ENCODE measurements around the gene PTCRA.

GRCh38 chr6:42899871-42900270 is 16.0 kb upstream of the PTCRA start:
- TF ChIP-seq, protein P1, sequence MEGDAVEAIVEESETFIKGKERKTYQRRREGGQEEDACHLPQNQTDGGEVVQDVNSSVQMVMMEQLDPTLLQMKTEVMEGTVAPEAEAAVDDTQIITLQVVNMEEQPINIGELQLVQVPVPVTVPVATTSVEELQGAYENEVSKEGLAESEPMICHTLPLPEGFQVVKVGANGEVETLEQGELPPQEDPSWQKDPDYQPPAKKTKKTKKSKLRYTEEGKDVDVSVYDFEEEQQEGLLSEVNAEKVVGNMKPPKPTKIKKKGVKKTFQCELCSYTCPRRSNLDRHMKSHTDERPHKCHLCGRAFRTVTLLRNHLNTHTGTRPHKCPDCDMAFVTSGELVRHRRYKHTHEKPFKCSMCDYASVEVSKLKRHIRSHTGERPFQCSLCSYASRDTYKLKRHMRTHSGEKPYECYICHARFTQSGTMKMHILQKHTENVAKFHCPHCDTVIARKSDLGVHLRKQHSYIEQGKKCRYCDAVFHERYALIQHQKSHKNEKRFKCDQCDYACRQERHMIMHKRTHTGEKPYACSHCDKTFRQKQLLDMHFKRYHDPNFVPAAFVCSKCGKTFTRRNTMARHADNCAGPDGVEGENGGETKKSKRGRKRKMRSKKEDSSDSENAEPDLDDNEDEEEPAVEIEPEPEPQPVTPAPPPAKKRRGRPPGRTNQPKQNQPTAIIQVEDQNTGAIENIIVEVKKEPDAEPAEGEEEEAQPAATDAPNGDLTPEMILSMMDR (conservative IDR thresholded peaks at IDR 0.05; ENCODE audit: low read depth in 2 of 2) = no peak
- TF ChIP-seq ZNF331 (CRISPR knock-in tag; IDR thresholded peaks at IDR 0.05; ENCODE audit: low read depth) (no peak), EZH2 (IDR thresholded peaks at IDR 0.05; ENCODE audit: low read depth, unreplicated experiment) (no peak), POLR2AphosphoS5 (IDR thresholded peaks at IDR 0.05; ENCODE audit: low read depth) (no peak), EZH2phosphoT487 (IDR thresholded peaks at IDR 0.05; ENCODE audit: unreplicated experiment) (no peak), CREB1 (CRISPR knock-in tag; IDR thresholded peaks at IDR 0.05; ENCODE audit: low read depth) (no peak), ETS1 (IDR thresholded peaks at IDR 0.05) (no peak), JUNB (IDR thresholded peaks at IDR 0.05; ENCODE audit: unreplicated experiment) (no peak), NANOG (IDR thresholded peaks at IDR 0.05; ENCODE audit: borderline replicate concordance) (no peak), ZNF462 (CRISPR knock-in tag; IDR thresholded peaks at IDR 0.05) (no peak), STAT1 (IDR thresholded peaks at IDR 0.05; ENCODE audit: unreplicated experiment) (no peak), ZNF114 (CRISPR knock-in tag; IDR thresholded peaks at IDR 0.05) (no peak)
- TF ChIP-seq, protein P2, sequence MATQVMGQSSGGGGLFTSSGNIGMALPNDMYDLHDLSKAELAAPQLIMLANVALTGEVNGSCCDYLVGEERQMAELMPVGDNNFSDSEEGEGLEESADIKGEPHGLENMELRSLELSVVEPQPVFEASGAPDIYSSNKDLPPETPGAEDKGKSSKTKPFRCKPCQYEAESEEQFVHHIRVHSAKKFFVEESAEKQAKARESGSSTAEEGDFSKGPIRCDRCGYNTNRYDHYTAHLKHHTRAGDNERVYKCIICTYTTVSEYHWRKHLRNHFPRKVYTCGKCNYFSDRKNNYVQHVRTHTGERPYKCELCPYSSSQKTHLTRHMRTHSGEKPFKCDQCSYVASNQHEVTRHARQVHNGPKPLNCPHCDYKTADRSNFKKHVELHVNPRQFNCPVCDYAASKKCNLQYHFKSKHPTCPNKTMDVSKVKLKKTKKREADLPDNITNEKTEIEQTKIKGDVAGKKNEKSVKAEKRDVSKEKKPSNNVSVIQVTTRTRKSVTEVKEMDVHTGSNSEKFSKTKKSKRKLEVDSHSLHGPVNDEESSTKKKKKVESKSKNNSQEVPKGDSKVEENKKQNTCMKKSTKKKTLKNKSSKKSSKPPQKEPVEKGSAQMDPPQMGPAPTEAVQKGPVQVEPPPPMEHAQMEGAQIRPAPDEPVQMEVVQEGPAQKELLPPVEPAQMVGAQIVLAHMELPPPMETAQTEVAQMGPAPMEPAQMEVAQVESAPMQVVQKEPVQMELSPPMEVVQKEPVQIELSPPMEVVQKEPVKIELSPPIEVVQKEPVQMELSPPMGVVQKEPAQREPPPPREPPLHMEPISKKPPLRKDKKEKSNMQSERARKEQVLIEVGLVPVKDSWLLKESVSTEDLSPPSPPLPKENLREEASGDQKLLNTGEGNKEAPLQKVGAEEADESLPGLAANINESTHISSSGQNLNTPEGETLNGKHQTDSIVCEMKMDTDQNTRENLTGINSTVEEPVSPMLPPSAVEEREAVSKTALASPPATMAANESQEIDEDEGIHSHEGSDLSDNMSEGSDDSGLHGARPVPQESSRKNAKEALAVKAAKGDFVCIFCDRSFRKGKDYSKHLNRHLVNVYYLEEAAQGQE (IDR thresholded peaks at IDR 0.05; ENCODE audit: unreplicated experiment) = no peak
